Measurements from ENCODE around the gene SCAF4.
A peak's percentile ranks its signal among the peaks of the same experiment; 100 is the strongest.
"Not testable (repeated sequence)": the region's sequence is repeated elsewhere in the genome, so short reads cannot be mapped to it uniquely, and the experiment has no call there.

The SCAF4 gene

DNA sequence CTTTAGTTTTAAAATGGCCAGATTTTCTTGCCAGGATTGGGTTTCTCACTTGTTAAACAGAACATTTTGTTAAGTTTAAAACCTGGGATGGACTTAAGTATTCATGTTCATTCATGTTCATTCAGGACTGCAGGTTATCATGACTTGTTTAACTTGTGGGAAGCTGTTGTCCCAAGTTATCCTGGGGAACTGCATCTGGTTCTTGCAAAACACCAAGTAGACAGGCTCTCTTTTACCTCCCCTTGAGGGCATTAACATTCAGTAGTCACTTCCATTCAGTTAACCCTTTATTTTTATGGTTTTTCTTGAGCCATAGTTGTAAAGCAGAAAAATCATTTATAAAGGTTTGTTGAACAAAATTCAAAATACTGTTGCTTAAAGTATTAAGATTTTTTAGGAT, 64.3 kb downstream of the SCAF4 start:
- DNase-seq, result no peak

GRCh38 chr21:31667132-31667531, 64.8 kb downstream of the SCAF4 start:
- no peak for DNase-seq

- DNase-seq, result no peak
Measured at GRCh38 chr21:31666445-31667010, 65.4 kb downstream of the SCAF4 start.

DNA sequence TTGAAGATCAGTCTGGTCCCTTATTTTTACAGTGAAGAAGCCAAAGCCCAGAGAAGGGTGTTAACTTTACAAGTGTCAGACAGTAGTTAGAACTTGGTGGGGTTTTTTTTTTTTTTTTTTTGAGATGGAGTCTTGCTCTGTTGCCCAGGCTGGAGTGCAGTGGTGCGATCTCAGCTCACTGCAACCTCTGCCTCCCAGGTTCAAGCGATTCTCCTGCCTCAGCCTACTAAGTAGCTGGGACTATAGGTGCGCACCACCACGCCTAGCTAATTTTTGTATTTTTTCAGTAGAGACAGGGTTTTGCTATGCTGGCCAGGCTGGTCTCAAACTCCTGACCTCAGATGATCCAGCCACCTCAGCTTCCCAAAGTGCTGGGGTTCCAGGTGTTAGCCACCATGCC, 66.0 kb downstream of the SCAF4 start:
- not testable (repeated sequence) for DNase-seq

GRCh38 chr21:31665397-31665796, 66.5 kb downstream of the SCAF4 start:
- no peak for DNase-seq

DNA sequence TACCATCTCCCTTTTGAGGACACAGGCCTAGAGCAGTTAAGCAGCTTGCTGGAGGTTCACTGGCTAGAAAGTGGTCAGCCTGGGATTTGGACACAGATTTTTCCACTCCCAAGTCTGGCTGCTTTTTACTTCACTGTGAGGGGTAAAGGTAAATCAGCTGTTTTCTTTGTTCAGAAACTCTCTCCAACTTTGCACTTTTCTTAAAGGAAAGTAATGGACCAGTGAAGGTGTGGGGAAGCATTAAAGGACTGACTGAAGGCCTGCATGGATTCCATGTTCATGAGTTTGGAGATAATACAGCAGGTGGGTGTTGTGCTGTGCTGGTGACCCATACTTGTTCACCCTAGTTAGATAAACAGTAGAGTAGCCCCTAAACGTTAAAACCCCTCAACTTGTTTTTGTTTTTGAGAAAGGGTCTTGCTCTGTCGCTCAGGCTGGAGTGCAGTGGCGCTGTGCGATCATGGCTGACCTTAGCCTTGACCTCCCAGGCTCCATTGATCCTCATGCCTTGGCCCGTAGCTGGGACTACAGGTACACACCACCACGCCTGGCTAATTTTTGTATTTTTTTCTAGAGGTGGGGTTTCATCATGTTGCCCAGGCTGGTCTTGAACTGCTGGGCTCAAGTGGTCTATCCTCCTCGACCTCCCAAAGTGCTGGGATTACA, 68.2 kb downstream of the SCAF4 start:
- DNase-seq, result no peak

DNA sequence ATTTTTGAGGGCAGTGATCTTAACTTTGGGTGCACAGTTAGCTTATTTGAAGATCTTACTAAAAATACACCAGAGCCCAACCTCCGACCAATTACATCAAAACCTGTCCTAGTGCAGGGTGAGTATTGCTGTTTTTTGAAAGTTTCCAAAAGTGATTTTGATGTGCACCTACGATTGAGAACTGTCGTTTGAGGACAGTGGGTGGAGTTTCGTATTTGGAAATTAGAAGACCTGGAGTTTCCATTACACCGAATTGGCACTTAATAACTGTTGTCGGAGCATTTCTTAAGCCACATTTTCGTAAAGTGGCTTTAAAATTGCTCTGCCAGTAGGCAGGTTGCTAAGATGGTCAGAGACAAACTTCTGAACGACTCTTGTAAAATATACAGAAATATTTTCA, 71.3 kb downstream of the SCAF4 start:
- no peak for DNase-seq

GRCh38 chr21:31660259-31660565, 71.7 kb downstream of the SCAF4 start:
- no peak for DNase-seq

GRCh38 chr21:31659536-31660258, 72.2 kb downstream of the SCAF4 start, which contains the start of gene SOD1:
Gene SOD1, plus strand, starts transcription at chr21:31659693. Its CDS starts 77 bp downstream, at chr21:31659770.
- DNase-seq, result peak; percentile 89 to 97 (median 94)

DNA sequence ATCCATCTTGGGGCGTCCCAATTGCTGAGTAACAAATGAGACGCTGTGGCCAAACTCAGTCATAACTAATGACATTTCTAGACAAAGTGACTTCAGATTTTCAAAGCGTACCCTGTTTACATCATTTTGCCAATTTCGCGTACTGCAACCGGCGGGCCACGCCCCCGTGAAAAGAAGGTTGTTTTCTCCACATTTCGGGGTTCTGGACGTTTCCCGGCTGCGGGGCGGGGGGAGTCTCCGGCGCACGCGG, 72.7 kb downstream of the SCAF4 start:
- no peak for DNase-seq

- no peak for DNase-seq
Measured at GRCh38 chr21:31658053-31658452, 73.9 kb downstream of the SCAF4 start.

DNA sequence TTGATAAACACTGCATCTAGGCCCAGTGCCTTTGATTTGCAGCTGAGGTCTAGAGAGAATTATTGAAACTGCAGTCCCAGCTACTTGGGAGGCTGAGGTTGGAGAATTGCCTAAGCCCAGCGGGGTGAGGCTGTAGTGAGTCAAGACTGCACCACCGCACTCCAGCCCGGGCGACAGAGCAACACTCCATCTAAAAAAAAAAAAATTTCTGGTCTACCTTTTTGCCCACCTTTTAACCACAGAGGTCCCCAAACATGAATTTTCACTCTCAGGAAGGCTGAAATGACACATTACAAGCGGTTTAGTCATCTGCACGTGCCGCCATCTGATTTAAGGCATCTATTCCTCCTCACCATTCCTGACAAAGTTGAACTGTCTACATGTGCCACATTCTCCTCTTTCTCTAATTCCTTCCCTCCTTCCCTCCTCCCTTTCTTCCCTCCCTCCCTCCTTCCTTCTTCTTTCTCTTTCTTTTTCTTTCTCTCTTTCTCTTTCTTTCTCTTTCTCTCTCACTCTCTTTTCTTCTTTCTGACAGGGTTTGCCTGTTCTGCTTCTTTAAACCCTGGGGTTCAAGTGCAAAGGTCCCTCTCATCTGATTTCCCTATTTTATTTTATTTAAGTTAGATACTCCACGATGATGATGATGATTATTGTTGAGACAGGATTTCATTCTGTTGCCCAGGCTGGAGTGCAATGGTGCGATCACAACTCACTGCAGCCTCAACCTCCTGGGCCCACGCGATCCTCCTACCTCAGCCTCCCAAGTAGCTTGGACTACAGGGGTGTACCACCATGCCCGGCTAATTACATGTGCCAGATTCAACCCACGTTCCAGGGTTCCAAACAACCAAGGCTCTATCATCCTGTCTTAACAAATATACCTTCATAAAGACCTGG, 75.5 kb downstream of the SCAF4 start:
- DNase-seq, result peak in 1 of 4 experiments; percentile 18

GRCh38 chr21:31654821-31655580, 76.9 kb downstream of the SCAF4 start:
- not testable (repeated sequence) for DNase-seq

DNA sequence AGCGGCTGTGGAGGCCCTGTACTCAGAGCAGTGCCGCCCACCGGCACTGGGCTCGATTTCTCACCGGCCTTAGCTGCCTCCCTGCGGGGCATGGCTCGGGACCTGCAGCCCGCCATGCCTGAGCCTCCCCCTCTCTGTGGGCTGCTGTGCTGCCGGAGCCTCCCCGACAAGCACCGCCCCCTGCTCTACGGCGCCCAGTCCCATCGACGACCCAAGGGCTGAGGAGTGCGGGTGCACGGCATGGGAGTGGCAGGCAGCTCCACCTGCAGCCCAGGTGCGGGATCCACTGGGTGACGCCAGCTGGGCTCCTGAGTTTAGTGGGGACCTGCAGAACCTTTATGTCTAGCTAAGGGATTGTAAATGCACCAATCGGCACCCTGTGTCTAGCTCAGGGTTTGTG, 77.6 kb downstream of the SCAF4 start:
- DNase-seq, result no peak

GRCh38 chr21:31651491-31651890, 80.4 kb downstream of the SCAF4 start:
- not testable (repeated sequence) for DNase-seq

DNA sequence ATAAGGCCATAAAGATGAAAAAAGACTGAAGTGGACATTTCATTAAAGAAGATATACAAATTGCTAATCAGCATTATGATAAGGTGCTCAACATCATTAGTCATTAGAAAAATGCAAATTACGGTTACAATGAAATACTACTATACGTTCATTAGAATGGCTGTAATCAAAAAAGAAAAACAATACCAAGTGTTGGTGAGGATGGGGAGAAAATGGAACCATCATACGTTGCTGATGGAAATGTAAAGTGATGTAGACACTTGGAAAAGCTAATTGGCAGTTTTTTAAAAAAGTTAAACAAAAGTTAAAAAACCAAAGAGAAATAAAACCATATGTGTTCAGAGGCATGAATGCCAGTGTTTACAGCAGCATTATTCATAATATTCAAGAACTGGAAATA, 81.0 kb downstream of the SCAF4 start:
- no peak for DNase-seq

DNA sequence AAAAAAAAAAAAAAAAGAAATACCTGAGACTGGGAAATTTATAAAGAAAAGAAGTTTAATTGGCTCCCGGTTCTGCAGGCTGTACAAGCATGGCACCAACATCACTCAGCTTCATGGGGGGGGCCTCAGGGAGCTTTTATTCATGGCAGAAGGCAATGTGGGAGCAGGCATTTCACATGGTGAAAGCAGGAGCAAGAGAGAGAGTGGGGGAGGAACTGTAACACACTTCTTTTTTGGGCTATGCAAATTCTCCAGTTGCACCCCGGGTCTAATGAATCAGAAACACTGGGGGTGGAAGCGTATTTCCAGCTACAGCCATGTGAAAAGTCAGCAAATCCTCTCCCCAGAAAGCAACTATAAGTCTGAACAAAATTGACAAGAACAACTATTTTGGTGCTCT, 84.3 kb downstream of the SCAF4 start:
- no peak for DNase-seq

- no peak for DNase-seq
Measured at GRCh38 chr21:31644643-31645042, 87.3 kb downstream of the SCAF4 start.

DNA sequence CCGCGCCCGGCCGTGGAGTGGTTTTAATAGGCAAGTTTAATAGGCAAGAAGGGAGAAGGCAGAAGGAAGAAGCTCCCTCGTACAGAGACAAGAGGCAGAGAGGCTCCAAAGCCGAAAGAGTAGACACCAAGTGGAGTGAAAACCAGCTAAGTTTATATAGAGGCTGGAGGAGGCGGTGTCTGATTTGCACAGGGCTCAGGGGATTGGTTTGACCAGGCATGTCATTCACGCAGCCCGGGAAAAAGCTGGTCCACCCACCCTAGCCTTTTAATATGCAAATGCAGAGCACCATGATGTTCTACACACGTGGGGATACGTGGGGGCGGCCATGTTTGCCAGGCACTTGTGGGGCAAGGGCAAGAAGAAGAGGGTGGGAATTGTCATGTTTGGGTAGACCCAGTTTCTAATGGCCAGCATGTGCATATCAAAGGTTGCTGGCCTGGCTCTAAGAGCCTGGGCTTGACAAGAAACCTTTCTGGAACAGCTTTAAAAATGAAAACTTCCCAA, 90.4 kb downstream of the SCAF4 start:
- no peak for DNase-seq

DNA sequence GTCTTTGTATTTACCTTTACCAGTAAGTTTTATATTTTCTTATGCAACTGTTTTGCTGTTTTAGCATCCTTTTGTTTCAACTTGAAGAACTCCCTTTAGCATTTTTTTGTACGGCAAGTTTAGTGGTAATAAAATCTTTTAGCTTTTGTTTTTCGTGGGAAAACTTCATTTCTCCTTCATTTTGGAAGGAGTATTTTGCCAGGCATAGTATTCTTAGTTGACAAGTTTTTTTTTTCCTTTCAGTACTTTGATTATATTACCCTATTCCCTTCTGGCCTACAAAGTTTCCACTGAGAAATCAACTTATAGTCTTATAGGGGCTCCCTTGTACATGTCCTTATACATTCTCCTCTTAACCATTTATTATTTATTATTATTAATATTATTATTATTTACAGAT, 95.0 kb downstream of the SCAF4 start:
- DNase-seq, result no peak

DNA sequence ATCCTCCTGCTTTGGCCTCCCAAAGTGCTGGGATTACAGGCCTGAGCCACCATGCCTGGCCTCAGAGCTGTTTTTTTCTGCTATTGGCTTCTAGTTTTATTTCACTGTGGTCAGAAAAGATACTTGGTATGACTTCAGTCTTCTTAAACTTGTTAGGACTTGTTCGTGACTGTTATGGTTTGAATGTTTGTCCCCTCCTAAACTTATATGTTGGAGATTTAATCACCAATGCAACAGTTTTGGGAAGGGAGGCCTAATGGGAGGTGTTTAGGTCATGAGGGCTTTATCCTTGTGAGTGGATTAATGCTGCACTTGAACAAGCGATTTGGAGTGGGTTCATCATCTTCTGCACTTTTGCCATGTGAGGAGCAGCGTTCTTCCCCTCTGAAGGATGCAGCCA, 96.9 kb downstream of the SCAF4 start:
- DNase-seq, result no peak

DNA sequence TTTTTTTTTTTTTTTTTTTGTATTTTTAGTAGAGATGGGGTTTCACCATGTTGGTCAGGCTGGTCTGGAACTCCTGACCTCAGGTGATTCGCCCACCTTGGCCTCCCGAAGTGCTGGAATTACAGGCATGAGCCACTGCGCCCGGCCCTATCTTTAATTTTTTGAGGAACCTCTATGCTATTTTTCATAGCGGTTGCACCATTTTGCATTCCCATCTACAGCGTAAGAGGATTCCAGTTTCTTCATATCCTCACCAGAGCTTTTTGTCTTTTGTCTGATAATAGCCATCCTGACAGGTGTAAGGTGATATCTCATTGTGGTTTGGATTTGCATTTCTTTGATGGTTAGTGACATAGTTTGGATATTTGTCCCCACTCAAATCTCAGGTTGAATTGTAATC, 100.0 kb downstream of the SCAF4 start:
- DNase-seq, result not testable (repeated sequence)
